ENCODE measurements around the gene ENPP6.

ENPP6 gene

GRCh38 chr4:184097241-184097605 lies 120.5 kb downstream of the ENPP6 start:
- TF ChIP-seq CREB1 (IDR thresholded peaks at IDR 0.05; ENCODE audit: low read depth) = no peak
- TF ChIP-seq, protein P1, sequence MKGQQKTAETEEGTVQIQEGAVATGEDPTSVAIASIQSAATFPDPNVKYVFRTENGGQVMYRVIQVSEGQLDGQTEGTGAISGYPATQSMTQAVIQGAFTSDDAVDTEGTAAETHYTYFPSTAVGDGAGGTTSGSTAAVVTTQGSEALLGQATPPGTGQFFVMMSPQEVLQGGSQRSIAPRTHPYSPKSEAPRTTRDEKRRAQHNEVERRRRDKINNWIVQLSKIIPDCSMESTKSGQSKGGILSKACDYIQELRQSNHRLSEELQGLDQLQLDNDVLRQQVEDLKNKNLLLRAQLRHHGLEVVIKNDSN (IDR thresholded peaks at IDR 0.05) = no peak
- TF ChIP-seq, protein P2, sequence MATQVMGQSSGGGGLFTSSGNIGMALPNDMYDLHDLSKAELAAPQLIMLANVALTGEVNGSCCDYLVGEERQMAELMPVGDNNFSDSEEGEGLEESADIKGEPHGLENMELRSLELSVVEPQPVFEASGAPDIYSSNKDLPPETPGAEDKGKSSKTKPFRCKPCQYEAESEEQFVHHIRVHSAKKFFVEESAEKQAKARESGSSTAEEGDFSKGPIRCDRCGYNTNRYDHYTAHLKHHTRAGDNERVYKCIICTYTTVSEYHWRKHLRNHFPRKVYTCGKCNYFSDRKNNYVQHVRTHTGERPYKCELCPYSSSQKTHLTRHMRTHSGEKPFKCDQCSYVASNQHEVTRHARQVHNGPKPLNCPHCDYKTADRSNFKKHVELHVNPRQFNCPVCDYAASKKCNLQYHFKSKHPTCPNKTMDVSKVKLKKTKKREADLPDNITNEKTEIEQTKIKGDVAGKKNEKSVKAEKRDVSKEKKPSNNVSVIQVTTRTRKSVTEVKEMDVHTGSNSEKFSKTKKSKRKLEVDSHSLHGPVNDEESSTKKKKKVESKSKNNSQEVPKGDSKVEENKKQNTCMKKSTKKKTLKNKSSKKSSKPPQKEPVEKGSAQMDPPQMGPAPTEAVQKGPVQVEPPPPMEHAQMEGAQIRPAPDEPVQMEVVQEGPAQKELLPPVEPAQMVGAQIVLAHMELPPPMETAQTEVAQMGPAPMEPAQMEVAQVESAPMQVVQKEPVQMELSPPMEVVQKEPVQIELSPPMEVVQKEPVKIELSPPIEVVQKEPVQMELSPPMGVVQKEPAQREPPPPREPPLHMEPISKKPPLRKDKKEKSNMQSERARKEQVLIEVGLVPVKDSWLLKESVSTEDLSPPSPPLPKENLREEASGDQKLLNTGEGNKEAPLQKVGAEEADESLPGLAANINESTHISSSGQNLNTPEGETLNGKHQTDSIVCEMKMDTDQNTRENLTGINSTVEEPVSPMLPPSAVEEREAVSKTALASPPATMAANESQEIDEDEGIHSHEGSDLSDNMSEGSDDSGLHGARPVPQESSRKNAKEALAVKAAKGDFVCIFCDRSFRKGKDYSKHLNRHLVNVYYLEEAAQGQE (IDR thresholded peaks at IDR 0.05; ENCODE audit: low read depth) = no peak
- no peak for TF ChIP-seq CEBPB (IDR thresholded peaks at IDR 0.05)
- TF ChIP-seq FOXM1 (IDR thresholded peaks at IDR 0.05; ENCODE audit: borderline replicate concordance, low read depth) = no peak
- TF ChIP-seq NFIC (IDR thresholded peaks at IDR 0.05) = no peak
- TF ChIP-seq ZBTB7A (IDR thresholded peaks at IDR 0.05; ENCODE audit: low read depth) = no peak
- TF ChIP-seq TAF1 (IDR thresholded peaks at IDR 0.05; ENCODE audit: low read depth) = no peak
- TF ChIP-seq TCF12 (IDR thresholded peaks at IDR 0.05; ENCODE audit: low read depth) = no peak
- no peak for TF ChIP-seq RAD21 (IDR thresholded peaks at IDR 0.05; ENCODE audit: low read depth)
- TF ChIP-seq MAX (IDR thresholded peaks at IDR 0.05) = no peak
- TF ChIP-seq EP300 (IDR thresholded peaks at IDR 0.05; ENCODE audit: borderline replicate concordance) = no peak
- TF ChIP-seq EGR1 (IDR thresholded peaks at IDR 0.05) = no peak
- no peak for TF ChIP-seq TEAD4 (IDR thresholded peaks at IDR 0.05)
- TF ChIP-seq YY1 (IDR thresholded peaks at IDR 0.05; ENCODE audit: low read depth) = no peak

DNA sequence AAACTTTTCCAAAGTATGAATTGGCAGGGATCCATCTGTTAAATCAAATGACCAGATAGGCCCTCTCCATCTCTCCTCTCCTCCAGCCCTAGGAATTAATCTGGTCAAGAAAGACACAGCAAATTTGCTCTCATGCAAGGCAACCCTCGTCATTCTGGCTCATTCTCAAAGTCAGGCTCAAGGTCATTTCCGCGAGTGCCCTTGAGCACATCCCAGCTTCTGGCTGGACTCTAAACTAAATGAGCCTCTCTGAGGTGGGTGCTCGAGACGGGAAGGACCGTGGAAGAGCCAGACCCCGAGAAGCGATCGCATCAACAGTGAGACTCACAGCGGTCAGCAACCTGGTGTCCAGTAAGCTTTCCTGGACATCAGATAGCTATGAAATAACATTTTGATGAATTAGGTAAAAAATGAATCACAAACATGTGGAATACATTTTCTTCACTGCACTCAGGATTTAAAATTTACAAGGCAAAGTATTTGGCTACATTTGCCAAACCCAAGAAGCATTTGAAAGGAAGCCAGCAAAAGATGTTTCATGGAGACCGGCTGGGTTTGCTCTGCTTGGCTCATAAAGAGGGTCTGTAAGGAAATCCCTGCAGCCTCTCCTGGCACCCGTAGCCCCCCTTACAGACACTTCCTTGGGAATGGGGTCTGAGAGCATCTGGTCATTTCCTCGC lies 121.0 kb downstream of the ENPP6 start:
- TF ChIP-seq ZBTB7A (IDR thresholded peaks at IDR 0.05; ENCODE audit: low read depth) (no peak), CREB1 (IDR thresholded peaks at IDR 0.05; ENCODE audit: low read depth) (no peak), EGR1 (IDR thresholded peaks at IDR 0.05) (no peak), EP300 (IDR thresholded peaks at IDR 0.05; ENCODE audit: borderline replicate concordance) (no peak), RAD21 (IDR thresholded peaks at IDR 0.05; ENCODE audit: low read depth) (no peak), TEAD4 (IDR thresholded peaks at IDR 0.05) (no peak)
- TF ChIP-seq, protein P2 (IDR thresholded peaks at IDR 0.05; ENCODE audit: low read depth) = no peak

- TF ChIP-seq CEBPB (IDR thresholded peaks at IDR 0.05) (no peak), MAX (IDR thresholded peaks at IDR 0.05) (no peak), CREB1 (IDR thresholded peaks at IDR 0.05; ENCODE audit: low read depth) (no peak), RAD21 (IDR thresholded peaks at IDR 0.05; ENCODE audit: low read depth) (no peak), TAF1 (IDR thresholded peaks at IDR 0.05; ENCODE audit: low read depth) (no peak), YY1 (IDR thresholded peaks at IDR 0.05; ENCODE audit: low read depth) (no peak), EGR1 (IDR thresholded peaks at IDR 0.05) (no peak), TCF12 (IDR thresholded peaks at IDR 0.05; ENCODE audit: low read depth) (no peak), ZBTB7A (IDR thresholded peaks at IDR 0.05; ENCODE audit: low read depth) (no peak), EP300 (IDR thresholded peaks at IDR 0.05; ENCODE audit: borderline replicate concordance) (no peak), FOXM1 (IDR thresholded peaks at IDR 0.05; ENCODE audit: borderline replicate concordance, low read depth) (no peak), NFIC (IDR thresholded peaks at IDR 0.05) (no peak), TEAD4 (IDR thresholded peaks at IDR 0.05) (no peak)
- TF ChIP-seq, protein P1 (IDR thresholded peaks at IDR 0.05) = no peak
- TF ChIP-seq, protein P2 (IDR thresholded peaks at IDR 0.05; ENCODE audit: low read depth) = no peak
Observed at GRCh38 chr4:184094532-184095159, 123.0 kb downstream of the ENPP6 start.

DNA sequence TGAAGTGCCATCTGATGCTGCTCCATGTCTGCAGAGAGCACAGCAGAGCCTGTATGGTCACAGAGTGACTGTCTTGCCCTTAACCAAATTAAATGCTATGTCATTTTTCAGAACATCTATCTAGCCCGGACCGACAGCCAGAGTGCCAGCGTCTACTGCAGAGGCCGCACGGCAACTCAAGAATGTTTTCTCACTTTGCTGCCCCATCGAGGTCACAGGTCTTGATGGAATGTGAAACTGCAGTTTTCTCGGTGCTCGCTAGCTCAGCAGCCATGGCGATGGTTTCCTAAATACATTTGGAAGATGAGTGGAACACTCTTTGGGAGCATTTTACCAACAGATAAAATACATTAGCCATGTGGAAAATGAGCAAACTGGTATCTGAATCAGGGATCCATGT lies 125.7 kb downstream of the ENPP6 start:
- TF ChIP-seq CREB1 (IDR thresholded peaks at IDR 0.05; ENCODE audit: low read depth) (no peak), TAF1 (IDR thresholded peaks at IDR 0.05; ENCODE audit: low read depth) (no peak), EP300 (IDR thresholded peaks at IDR 0.05; ENCODE audit: borderline replicate concordance) (no peak), TEAD4 (IDR thresholded peaks at IDR 0.05) (no peak), MAX (IDR thresholded peaks at IDR 0.05) (no peak), YY1 (IDR thresholded peaks at IDR 0.05; ENCODE audit: low read depth) (no peak), FOXM1 (IDR thresholded peaks at IDR 0.05; ENCODE audit: borderline replicate concordance, low read depth) (no peak), TCF12 (IDR thresholded peaks at IDR 0.05; ENCODE audit: low read depth) (no peak), RAD21 (IDR thresholded peaks at IDR 0.05; ENCODE audit: low read depth) (no peak), NFIC (IDR thresholded peaks at IDR 0.05) (no peak), CEBPB (IDR thresholded peaks at IDR 0.05) (no peak), EGR1 (IDR thresholded peaks at IDR 0.05) (no peak), ZBTB7A (IDR thresholded peaks at IDR 0.05; ENCODE audit: low read depth) (no peak)
- TF ChIP-seq, protein P1 (IDR thresholded peaks at IDR 0.05) = no peak
- TF ChIP-seq, protein P2 (IDR thresholded peaks at IDR 0.05; ENCODE audit: low read depth) = no peak
